GM18508 (cell line): ENCODE results near the gene POC1B.
A peak's percentile ranks its signal among the peaks of the same experiment; 100 is the strongest.

Source experiments
- ATAC-seq: cut with Tn5 transposase; IDR thresholded peaks from one replicate; pipeline ENCODE4 v1.9.1; 2021; ENCODE audit warnings: moderate number of reproducible peaks; ENCODE audit not compliant: insufficient read depth, unreplicated experiment

The POC1B gene

DNA sequence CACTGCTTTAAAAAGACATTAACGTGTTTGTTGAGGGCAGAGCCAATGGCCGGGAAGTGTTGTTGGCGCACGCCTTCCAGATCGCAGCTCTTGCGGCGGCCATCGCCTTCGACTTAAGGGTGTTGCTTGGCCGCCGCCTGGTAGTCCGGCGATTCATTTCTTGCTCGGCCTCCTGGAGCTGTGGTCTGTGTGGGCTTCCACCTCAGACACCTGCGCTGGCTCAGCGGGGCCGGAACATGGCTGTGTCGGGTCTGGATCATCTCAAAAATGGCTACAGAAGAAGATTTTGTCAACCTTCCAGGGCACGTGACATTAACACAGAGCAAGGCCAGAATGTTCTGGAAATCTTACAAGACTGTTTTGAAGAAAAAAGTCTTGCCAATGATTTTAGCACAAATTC, 26.0 kb downstream of the POC1B start:
- no peak for ATAC-seq

DNA sequence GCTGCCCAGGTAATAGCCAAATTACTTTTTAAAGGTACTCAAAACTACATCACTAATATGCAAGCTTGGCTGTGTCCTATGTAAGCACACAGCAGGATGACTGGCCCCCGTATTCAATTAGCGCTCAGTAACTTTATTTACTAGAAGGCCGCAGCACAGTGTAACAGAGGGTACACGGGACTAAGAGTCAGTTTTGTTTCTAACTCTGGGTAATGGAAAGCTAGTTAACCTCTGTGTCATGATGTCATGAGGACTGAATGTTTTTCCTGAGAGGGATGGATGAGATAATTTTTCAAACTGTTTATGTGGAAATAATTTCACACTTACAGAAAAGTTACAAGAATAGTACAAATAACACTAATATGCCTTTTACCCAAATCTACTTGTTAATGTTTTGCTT, 28.4 kb downstream of the POC1B start:
- ATAC-seq, result no peak

DNA sequence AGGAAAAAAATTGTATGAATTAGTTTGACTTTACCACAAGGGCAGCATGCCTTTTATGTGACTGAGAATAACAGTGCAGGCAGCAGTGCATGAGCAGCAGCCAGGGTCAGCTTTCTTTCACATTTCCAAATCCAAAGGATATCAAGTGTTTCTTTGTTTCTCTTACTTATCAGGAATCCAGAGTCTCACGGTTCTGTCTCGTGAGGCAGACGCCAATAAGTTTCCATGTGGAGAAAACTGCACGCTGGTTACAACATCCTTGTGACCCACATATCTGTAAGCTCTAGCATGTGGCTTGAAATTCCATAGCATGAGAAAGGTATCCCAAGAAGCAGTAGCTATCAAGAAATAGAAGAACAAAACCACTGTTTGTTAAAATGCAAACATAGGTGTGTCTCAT, 28.8 kb downstream of the POC1B start:
- no peak for ATAC-seq

DNA sequence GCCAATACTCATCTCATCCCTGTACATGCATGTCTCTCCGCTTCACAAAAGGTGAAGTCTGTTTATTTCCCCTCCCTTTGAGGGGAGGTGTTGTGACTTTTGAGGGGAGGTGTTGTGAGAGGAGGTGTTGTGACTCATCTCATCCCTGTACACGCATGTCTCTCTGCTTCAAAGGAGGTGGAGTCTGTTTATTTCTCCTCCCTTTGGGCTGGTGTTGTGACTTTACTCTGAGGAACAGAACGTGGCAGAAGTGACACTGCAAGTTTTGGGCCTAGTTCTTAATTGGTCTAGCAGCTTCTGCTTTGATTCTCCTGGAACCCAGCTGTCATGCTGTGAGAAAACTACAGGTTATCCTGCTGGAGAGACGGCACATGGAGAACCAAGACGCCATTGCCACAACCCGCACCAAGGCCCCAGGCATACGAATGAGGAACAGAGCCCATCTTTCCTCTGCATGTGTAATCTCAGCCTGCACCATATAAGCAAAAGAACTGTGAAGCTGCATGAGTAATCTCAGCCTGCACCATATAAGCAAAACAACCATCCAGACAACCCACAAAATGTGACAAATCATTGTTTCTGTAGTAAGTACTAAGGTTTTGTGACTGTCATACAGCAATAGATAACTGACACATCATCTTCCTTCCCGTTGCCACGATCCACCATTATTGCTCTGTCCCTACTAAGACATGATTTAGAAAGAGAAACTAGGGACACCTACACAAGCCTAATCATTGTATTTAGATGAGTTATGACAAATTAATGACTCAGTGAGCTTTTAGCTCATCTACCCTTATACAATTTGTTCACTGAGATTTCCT, 31.2 kb downstream of the POC1B start:
- ATAC-seq, result peak; percentile 43

DNA sequence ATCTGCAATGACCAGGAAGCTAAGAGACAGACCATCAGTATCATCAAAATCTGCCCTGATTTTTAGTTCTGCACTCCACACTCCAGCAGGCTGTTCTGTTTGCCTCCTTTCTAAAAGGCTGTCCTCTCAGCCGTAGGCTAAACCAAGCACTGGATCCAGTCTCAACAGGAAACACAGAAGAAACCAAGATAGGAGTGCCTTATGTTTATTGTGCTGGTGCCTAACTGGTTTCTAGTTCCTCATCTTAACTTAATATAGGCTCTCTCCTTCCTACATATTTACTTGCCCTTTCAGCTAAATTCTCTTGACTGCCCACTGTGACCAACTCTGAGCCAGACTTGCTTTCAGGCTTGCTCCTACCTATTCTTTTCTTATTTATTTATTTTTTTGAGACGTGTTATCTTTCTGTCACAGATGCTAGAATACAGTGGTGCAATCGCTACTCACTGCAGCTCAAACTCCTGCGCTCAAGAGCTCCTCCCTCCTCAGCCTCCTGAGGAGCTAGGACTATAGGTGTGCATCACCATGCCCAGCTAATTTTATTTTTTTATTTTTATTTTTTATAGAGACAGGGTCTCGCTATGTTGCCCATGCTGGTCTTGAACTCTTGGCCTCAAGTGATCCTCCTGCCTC, 32.1 kb downstream of the POC1B start:
- ATAC-seq, result no peak

DNA sequence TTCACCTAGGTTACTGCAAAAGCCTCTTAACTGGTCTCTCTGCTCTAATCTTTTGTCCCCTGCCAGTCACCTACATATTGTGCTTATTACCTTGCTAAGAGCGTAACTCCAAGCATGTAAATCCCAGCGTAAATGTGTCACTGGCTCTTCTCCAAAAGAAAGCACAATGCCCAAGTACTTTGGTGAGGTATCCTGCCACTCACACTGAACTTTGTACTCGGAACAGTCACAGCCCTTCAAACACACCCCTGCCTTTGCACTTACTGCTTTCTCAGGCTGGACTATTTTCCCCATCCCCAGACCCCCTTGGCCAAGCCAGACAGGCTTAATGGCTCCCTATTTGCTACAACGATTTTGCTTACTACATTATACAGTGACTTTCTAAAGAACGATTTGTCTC, 33.0 kb downstream of the POC1B start:
- ATAC-seq, result no peak

DNA sequence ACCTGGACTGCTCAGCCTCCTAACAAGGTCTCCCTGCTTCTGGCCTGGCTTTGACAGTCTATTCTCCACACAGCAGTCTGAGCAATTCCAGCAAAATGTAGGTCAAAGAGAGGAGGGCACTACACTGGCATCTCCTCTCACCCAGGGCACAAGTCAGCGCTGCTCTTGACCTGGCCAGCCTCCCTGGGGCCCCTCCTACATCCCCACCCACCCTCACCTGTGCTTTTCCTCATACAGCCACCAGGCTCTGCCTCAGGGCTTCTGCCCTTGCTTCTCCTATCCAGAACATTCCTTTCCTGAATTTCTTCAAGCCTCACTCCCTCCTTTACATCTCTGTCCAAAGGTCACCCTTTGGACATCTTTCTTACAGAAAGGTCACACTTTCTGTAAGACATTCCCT, 34.9 kb downstream of the POC1B start:
- ATAC-seq, result no peak

DNA sequence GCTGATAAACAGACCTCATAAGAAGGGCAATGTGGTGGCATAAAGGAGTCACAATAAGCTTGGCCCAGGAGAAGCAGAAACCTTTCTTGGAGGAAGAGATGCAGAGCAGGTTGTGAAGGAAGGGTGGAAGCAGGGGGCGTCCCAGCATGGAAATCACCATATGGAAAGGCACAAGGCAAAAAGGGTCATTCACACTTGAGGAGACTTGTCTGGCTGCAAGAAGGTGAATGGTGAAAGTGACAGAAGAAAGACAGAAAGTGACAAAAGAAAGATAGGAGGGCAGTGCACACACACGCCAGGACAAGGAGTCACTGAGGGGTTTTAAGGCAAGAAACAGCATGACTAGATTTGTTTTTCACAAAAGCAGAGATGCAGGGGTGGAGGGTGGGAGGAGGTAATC, 39.6 kb downstream of the POC1B start:
- ATAC-seq, result no peak

DNA sequence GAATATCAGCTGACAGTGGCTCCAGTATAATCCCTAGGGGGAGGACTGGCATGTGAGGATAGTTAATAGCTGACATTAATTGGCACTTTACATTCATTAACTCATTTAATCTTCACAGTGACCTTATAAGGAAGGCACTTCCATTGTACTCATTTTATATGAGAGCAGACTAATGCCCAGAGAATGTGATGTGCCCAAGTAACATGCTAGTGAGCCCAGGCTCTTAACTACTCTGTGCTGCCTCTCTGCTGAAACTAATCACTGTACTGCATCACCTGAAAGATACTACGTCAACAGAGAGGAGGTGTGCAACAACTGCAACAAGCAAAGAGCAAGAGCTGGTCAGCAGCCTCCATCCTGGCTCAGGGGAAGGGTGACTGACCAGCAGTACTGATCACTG, 41.4 kb downstream of the POC1B start:
- no peak for ATAC-seq

DNA sequence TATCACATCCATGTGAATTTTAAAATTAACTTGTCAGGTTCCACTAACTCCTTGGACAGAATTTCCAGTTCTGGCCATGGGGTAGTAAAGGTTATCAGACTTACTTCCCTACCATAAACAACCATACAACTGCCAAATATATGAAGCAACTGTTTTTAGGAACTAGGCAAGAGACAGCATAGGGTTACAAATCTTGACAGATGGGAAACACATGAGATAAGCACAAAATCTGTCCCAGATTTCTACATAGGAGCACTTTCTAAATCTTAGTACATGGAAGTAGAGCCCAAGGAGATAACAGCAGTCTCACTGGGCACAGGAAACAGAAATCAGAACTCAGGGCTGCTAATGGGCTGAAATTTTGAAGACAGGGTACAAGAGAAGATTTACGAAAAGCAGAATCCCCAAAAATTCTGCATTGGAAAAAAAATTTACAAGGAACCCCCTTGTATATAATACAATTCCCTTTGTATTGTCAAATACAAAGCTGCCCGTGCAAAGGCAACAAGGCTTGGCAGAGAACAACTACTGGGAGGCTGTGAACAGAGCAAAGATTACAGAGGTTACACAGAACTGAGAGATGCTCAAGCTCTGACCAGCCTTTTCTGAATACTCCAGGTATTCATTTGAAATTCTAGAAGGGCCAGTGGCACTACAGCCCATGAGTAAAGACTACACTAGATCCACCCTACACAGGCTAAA, 44.5 kb downstream of the POC1B start:
- ATAC-seq, result no peak

DNA sequence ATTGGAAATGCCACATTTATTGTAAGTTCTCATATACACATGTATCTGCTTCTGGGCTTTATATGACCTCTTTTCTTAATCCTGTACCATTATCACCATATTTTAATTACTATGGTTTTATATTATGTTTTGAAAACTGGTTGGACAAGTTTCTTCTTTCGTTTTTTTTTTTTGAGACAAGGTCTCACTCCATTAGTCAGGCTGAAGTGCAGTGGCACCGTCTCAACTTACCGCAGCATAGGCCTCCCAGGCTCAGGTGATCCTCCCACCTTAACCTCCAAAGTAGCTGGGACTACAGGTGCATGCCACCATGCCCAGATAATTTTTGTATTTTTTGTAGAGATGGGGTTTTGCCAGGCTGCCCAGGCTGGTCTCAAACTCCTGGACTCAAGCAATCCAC, 45.9 kb downstream of the POC1B start:
- ATAC-seq, result no peak

DNA sequence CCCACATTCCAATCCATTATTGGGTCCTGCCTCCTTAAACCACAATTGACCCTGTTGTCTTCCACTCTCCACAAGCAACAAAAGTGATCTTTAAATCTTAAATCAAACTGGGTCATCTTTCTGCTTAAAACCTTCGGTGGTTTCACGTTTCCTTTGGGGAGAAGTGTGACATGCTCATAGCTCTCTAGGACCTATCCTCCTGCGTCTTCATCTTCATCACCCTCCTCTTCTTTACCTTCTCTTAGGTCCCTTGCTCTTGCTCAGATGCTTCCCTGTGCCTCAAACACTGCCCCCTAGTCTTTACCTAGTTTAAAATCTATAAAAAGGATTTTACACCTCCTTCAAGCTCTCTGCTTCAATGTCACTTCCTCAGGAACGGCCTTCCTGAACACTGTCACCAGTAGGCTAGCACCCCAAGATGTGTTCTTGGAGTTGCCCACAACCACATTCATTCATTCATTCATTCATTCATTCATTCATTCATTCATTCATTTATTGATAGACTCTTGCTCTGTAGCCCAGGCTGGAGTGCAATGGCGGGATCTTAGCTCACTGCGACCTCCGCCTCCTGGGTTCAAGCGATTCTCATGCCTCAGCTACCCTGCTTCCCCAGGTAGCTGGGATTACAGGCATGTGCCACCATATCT, 48.1 kb downstream of the POC1B start:
- ATAC-seq, result no peak

DNA sequence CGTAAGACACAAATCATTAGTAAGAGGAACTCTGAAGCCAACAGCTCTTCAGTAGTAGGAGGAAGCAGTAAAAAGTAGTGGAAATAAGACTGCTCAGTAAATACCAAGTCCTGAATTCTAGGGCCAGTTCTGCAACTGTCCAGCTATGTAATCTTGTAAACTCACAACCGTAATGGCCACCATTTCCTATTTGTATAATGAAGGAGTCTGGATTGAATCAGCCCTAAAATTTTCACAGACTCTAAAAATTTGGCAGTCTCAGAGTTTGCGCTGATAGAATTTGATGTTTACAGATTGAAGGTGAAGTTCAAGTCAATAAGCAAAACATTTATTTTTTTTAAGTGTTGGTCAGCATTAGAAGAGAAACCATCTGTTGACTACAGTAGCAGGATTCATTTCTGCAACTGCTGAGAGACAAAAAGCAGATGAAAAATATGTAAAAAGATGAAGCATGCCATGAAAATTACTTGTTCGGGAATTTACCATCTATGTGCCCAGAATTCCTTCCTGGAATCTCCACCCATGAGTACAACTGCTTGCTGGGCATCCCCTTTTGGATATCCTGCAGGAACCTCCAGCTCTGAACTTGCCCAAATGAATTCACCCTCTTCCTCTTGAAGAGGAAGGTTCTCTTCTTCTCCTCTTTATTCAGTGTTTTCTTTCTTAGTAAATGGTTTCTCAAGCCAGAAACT, 48.8 kb downstream of the POC1B start:
- ATAC-seq, result no peak

DNA sequence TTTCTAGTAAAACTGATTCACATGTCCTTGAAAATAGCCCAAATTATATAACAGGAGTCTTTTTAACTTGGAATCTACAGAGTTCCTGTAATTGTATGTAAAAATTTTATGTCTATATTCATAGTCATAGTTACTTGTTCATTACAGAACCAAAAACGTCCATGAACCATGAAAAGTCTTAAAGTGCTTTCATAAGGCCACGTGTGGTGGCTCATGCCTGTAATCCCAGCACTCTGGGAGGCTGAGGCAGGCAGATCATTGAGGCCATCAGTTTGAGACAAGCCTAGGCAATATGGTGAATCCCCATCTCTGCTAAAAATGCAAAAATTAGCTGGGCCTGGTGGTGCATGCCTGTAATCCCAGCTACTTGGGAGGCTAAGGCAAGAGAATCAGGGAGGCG, 49.6 kb downstream of the POC1B start:
- ATAC-seq, result no peak

DNA sequence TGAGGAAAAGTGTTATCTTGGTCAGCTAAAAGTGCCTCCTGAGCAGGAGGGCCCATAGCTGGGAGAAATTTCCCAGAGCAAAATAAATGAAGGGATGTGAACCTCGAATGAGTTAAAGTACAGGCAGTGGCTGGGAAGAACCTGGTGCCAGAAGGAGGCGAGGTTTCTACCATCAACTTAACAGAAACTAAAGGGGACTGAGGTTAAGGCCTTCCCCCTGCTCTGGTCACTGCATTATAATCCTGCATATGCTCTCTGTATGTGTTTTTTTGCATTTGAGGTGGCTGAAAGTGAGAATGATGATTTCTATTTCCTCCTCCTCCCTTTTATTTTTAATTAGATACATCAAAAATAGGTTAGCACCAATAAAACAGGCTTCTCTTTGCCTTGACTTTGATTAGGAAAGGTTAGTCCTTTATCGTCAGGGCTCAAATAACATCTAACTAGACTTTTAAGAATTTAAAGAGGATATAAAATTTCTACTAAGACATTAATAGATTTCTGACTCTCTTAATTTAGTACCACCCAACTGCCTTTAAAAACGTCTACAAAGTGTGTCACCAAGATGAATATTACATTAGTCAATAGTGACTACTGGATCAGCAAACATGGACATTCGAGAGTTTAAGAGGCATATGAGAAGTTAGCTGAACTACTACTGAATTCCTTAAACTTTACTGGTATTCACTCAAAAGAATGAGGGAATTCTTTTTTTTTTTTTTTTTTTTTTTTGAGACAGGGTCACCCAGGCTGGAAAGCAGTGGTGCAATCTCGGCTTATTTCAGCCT, 50.5 kb downstream of the POC1B start:
- no peak for ATAC-seq

DNA sequence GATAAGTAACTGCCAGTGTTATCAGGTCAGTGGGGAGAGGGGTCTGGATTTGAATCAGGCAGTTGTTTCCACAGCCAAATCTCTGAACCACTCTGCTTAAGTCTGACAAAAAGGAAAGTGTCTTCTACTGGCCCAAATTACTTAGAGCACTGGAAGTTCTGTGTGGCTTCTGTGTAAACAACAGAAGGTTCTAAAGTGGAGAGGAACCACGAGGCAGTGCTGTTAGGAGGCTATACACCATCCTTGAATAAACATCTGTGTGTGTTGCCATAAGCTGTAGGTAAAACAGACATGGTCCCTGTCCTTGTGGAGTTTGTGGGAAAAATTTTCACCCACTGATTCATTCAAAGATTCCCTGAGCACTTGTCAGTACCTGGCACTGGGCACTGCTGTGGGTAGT, 51.2 kb downstream of the POC1B start:
- ATAC-seq, result no peak

DNA sequence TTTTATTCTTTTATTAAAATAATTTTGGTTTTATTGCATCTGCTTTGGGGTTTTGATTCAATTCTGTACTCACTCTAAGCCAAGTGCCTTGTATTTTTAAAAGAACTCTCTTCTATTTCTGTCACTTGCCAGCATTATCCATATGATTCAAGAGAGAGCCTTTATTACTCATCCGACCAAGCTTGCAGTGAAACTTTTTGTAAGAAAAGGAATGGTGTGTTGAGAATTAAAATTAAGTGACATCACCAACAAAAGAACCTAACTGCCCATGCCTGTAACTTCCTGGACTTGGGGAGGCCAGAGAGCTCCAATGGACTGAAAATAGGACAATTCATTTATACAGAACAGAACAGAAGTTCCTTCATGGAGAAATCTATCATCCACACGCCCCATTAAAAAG, 53.3 kb downstream of the POC1B start:
- no peak for ATAC-seq

DNA sequence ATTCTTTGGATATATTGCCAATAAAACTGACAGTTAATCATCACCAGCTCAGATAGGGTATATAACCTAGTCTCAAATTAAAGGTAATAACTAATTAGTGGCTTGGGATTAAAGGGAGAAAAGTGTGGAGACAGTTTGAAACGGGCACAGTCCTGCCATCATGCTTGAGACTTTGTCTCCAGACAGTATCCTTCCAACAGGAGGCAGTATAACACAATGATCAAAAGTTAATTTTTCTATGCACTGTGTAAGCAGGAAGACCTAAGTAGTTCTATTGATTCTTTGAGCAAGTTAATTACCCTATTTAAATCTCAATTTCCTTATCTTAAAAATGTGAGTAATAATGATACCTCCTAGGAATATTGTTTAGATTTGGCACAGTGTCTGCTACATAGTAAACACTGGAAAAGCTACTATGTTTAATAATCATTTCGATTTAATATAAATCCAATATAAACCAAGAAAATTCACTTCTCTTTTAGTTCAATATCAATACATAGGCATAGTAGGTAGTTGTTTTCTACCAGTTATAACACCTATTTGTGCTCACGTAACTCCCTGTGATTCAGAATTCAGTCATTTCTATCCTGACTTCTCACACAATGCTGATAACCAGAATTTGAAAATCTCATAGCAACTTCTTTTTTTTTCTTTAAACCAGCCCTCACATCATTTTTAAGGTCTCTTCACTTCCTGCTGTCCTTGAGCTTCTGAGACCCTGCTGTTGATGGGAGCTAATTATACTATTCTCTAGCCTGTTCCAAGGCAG, 54.9 kb downstream of the POC1B start:
- ATAC-seq, result peak; percentile 32

DNA sequence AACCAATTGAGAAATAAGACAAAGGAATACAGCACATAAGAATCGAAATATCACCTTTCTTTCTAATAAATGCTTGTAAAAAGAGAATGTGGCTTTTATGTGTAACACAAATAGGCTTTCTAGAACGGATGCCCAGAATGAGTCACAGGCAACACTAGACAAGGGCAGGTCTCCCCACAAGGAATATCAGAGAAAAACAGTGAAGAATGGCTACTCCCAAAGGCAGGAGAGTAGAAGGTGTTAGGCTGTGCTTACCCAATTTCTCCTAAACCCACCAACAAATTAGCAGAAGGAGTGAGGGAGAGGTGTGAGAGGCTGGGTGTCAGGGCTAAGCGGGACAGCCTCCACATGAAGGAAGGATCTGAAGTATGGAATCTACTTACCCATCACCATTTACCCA, 56.5 kb downstream of the POC1B start:
- ATAC-seq, result peak; percentile 34
